Activated CD8-positive, alpha-beta memory T cell treated with anti-CD3 and anti-CD28 coated beads for 24 hours (primary cell): ENCODE results near the gene ELANE.

Experiments used
- DNase-seq: peaks from one replicate; pipeline ENCODE4 v3.0.0-alpha.2; 2020

The ELANE gene

GRCh38 chr19:900302-901111 is 48.4 kb downstream of the ELANE start:
- no peak for DNase-seq

- no peak for DNase-seq
Observed at GRCh38 chr19:901216-902092, 49.4 kb downstream of the ELANE start.

- no peak for DNase-seq
Observed at GRCh38 chr19:902093-902370, 49.9 kb downstream of the ELANE start.

GRCh38 chr19:902446-903226 is 50.5 kb downstream of the ELANE start:
- DNase-seq: no peak

- no peak for DNase-seq
Observed at GRCh38 chr19:903266-903797, 51.2 kb downstream of the ELANE start.

- DNase-seq: no peak
Observed at GRCh38 chr19:904545-904944, 52.4 kb downstream of the ELANE start.
